Neuronal stem cell (in vitro differentiated cells): ENCODE results near the gene FLVCR1.
"Not testable (repeated sequence)": the region's sequence is repeated elsewhere in the genome, so short reads cannot be mapped to it uniquely, and the experiment has no call there.

Experiments used
- DNase-seq: peaks from one replicate; pipeline ENCODE4 v3.0.0-alpha.2; 2013; ENCODE audit warnings: low spot score
- H2AFZ ChIP-seq: one replicate; pipeline ENCODE4 v1.6.1; 2013; ENCODE audit warnings: mild to moderate bottlenecking, low read length, inconsistent platforms
- H2AK5ac ChIP-seq: 2 replicates; pipeline ENCODE4 v1.6.1; 2013; ENCODE audit warnings: low read depth, mild to moderate bottlenecking, inconsistent platforms, low read length, moderate library complexity, mixed read lengths
- H2BK120ac ChIP-seq: 2 replicates; pipeline ENCODE4 v1.6.1; 2013; ENCODE audit warnings: low read depth, mild to moderate bottlenecking, inconsistent platforms, low read length, moderate library complexity, mixed read lengths
- H2BK12ac ChIP-seq: one replicate; pipeline ENCODE4 v1.6.1; 2013; ENCODE audit warnings: low read length, inconsistent platforms
- H2BK15ac ChIP-seq: 2 replicates; pipeline ENCODE4 v1.6.1; 2013; ENCODE audit warnings: mild to moderate bottlenecking, low read length, inconsistent platforms, mixed read lengths
- H2BK5ac ChIP-seq: one replicate; pipeline ENCODE4 v1.6.1; 2013; ENCODE audit warnings: inconsistent platforms, mild to moderate bottlenecking, low read length, moderate library complexity
- H3K14ac ChIP-seq: one replicate; pipeline ENCODE4 v1.6.1; 2013; ENCODE audit warnings: low read length, inconsistent platforms
- H3K18ac ChIP-seq: 2 replicates; pipeline ENCODE4 v1.6.1; 2013; ENCODE audit warnings: low read length, inconsistent platforms
- H3K23ac ChIP-seq: 2 replicates; pipeline ENCODE4 v1.6.1; 2013; ENCODE audit warnings: low read depth, mild to moderate bottlenecking, mixed read lengths, low read length, inconsistent platforms; ENCODE audit not compliant: poor library complexity
- H3K27ac ChIP-seq: replicated peaks from 3 replicates; pipeline ENCODE4 v1.5.1; 2013; ENCODE audit warnings: low read length, inconsistent platforms
- H3K27me3 ChIP-seq, 3 experiments: 2 replicates each; pipeline ENCODE4 v1.6.1; 2013; ENCODE audit warnings: low read length in 3 of 3, mild to moderate bottlenecking in 2 of 3, inconsistent platforms in 1 of 3, low read depth in 1 of 3, mixed read lengths in 1 of 3, moderate library complexity in 1 of 3; ENCODE audit not compliant: control insufficient read depth in 3 of 3, insufficient read depth in 3 of 3
- H3K36me3 ChIP-seq, 2 donors: replicated peaks in 1 of 2; 2 replicates each; pipeline ENCODE4 v1.6.1; 2013; ENCODE audit warnings: low read length in 2 of 2; ENCODE audit not compliant: control insufficient read depth in 2 of 2, insufficient read depth in 2 of 2
- H3K4ac ChIP-seq: 2 replicates; pipeline ENCODE4 v1.6.1; 2013; ENCODE audit warnings: inconsistent platforms, mild to moderate bottlenecking, low read length, moderate library complexity
- H3K4me1 ChIP-seq, 2 donors: 1 replicate in 1 of 2; 2 replicates in 1 of 2; pipeline ENCODE4 v1.6.1; 2013; ENCODE audit warnings: low read length in 2 of 2, low read depth in 1 of 2; ENCODE audit not compliant: control insufficient read depth in 2 of 2, insufficient read depth in 1 of 2
- H3K4me2 ChIP-seq: one replicate; pipeline ENCODE4 v1.6.1; 2013; ENCODE audit warnings: mild to moderate bottlenecking, low read length, inconsistent platforms; ENCODE audit not compliant: insufficient read depth, poor library complexity, severe bottlenecking
- H3K4me3 ChIP-seq, 2 donors: 2 replicates each; pipeline ENCODE4 v1.5.1; 2013; ENCODE audit warnings: low read length in 2 of 2, mild to moderate bottlenecking in 2 of 2, inconsistent platforms in 1 of 2, moderate library complexity in 1 of 2
- H3K79me1 ChIP-seq: one replicate; pipeline ENCODE4 v1.6.1; 2013; ENCODE audit warnings: low read depth, mild to moderate bottlenecking, inconsistent platforms, low read length, moderate library complexity
- H3K9ac ChIP-seq: one replicate; pipeline ENCODE4 v1.6.1; 2013; ENCODE audit warnings: mild to moderate bottlenecking, low read depth, low read length, inconsistent platforms; ENCODE audit not compliant: poor library complexity
- H3K9me3 ChIP-seq, 2 donors: replicated peaks in 1 of 2; 2 replicates each; pipeline versions ENCODE3 to v1.6.1; 2013; ENCODE audit warnings: low read length in 2 of 2, mild to moderate bottlenecking in 2 of 2, inconsistent platforms in 1 of 2, low read depth in 1 of 2, mixed read lengths in 1 of 2, moderate library complexity in 1 of 2; ENCODE audit not compliant: control insufficient read depth in 2 of 2, insufficient read depth in 1 of 2
- H4K8ac ChIP-seq: one replicate; pipeline ENCODE4 v1.6.1; 2013; ENCODE audit warnings: low read depth, mild to moderate bottlenecking, inconsistent platforms, low read length, moderate library complexity
- H4K91ac ChIP-seq: one replicate; pipeline ENCODE4 v1.6.1; 2013; ENCODE audit warnings: low read length, low read depth, mild to moderate bottlenecking, inconsistent platforms; ENCODE audit not compliant: poor library complexity
- WGBS, 2 donors: extraction: QIAGEN DNeasy Blood & Tissue Kit; methylation state at CpG; one replicate each; pipeline ENCODE4 v1.1.7; 2013; ENCODE audit warnings: missing lambda C conversion rate in 2 of 2, mixed read lengths in 1 of 2; ENCODE audit not compliant: insufficient read length in 2 of 2, insufficient replicate concordance in 1 of 2; ENCODE audit errors: extremely low coverage in 2 of 2; 5-methylcytosine and 5-hydroxymethylcytosine counted together

The FLVCR1 gene

DNA sequence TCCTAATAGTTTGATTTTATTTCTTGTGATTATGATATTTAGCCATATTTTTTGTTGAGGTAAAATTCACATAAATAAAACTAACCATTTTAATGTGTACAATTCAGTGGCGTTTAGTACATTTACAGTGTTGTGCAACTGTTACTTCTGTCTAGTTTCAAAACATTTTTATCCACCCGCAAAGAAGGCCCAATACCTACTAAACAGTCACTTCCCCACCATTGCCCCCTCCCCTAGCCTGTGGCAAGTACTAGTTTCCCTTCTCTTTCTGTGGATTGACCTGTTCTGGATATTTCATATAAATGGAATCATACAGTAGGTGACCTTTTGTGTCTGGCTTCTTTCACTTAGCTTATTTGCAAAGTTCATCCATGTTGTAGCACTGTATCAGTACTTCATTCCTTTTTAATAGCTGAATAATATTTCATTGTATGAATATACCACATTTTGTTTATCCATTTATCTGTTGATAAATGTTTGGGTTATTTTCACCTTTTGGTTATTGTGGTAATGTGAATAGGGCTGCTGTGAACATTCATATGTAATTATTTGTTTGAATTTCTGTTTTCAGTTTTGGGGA lies 4.1 kb downstream of the FLVCR1 start:
- no peak overlapping the region for H3K4me3 ChIP-seq

DNA sequence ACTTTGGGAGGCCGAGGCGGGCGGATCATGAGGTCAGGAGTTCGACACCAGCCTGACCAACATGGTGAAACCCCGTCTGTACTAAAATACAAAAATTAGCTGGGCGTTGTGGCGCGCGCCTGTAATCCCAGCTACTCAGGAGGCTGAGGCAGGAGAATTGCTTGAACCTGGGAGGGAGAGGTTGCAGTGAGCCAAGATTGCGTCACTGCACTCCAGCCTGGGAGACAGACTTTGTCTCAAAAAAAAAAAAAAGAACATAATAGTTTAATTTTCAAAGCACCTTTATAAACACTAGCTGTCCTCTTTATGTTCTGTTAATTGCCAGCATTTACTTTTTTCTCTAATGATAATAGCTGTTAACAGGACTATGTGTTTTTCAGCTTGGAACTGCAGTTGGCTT lies 5.3 kb downstream of the FLVCR1 start:
- not testable (repeated sequence) for H3K27ac ChIP-seq, H3K23ac ChIP-seq, H3K4me1 ChIP-seq, H3K4me2 ChIP-seq, H3K4ac ChIP-seq, H2BK120ac ChIP-seq, DNase-seq, H4K8ac ChIP-seq, H3K14ac ChIP-seq, H3K79me1 ChIP-seq, H3K9ac ChIP-seq, H3K4me3 ChIP-seq, H4K91ac ChIP-seq, H3K27me3 ChIP-seq, H3K9me3 ChIP-seq, H2BK12ac ChIP-seq, H2AK5ac ChIP-seq, H3K18ac ChIP-seq, H2BK15ac ChIP-seq, H2AFZ ChIP-seq, H2BK5ac ChIP-seq
- no CpG with 5 or more reads among the region's 10 CpGs for WGBS, 2 donors
- peaks cover 6 to 67% of the 10 kb centered on the region in 2 donors for H3K36me3 ChIP-seq

More for the DNA sequence above, 4.1 kb downstream of the FLVCR1 start:
- H3K9ac ChIP-seq, result no peak overlapping the region
- DNase-seq, result no peak
- H3K27ac ChIP-seq, result no peak overlapping the region
- no peak overlapping the region for H2AFZ ChIP-seq
- H3K14ac ChIP-seq, result no peak overlapping the region
- H4K91ac ChIP-seq, result no peak overlapping the region
- H3K23ac ChIP-seq, result no peak overlapping the region
- H3K4me2 ChIP-seq, result no peak overlapping the region
- H3K4me1 ChIP-seq, result peaks cover 3 to 7% of the 10 kb centered on the region in 2 donors
- no peaks in the 10 kb centered on the region for H3K27me3 ChIP-seq
- no peak overlapping the region for H2BK5ac ChIP-seq
- WGBS, 2 donors, result no CpG with 5 or more reads among the region's 2 CpGs
- no peak overlapping the region for H2AK5ac ChIP-seq
- H3K36me3 ChIP-seq, result peaks cover 6 to 57% of the 10 kb centered on the region in 2 donors
- H3K4ac ChIP-seq, result no peak overlapping the region
- H2BK120ac ChIP-seq, result no peak overlapping the region
- H3K9me3 ChIP-seq, result peaks cover 0 to 5% of the 10 kb centered on the region in 2 donors
- H3K18ac ChIP-seq, result no peak overlapping the region
- H3K79me1 ChIP-seq, result peaks cover 9% of the 10 kb centered on the region
- no peak overlapping the region for H2BK15ac ChIP-seq
- H2BK12ac ChIP-seq, result no peak overlapping the region
- H4K8ac ChIP-seq, result no peak overlapping the region

DNA sequence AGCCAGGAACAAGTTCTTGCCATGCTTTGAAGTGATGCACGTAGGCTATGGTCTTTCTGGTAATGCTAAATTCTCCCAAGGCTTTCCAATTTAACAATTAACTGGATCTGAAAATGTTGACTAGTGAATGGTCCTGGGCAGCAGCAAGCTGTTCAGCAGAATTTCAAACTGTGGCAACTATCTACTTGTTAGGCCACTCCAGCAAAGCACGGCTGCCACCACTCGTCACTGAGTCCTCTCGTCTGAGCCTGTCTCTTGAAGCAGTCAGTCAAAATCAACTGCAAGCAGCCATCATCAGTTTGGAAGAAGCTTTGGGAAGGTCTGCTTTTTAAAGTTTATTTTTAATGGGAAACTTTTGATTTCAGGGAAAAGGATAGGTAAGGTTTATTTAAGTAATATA lies 6.1 kb downstream of the FLVCR1 start:
- no peak overlapping the region for H3K23ac ChIP-seq
- no peaks in the 10 kb centered on the region for H3K27me3 ChIP-seq
- H2BK5ac ChIP-seq, result no peak overlapping the region
- H2BK12ac ChIP-seq, result no peak overlapping the region
- no peak overlapping the region for H4K91ac ChIP-seq
- H2BK15ac ChIP-seq, result no peak overlapping the region
- no peak for DNase-seq
- no peak overlapping the region for H3K4me2 ChIP-seq
- H3K4me1 ChIP-seq, result peaks cover 0 to 7% of the 10 kb centered on the region in 2 donors
- H3K18ac ChIP-seq, result no peak overlapping the region
- no CpG with 5 or more reads among the region's 4 CpGs for WGBS, 2 donors
- H3K9ac ChIP-seq, result no peak overlapping the region
- H3K27ac ChIP-seq, result no peak overlapping the region
- H4K8ac ChIP-seq, result no peak overlapping the region
- H3K36me3 ChIP-seq, result peaks cover 6 to 76% of the 10 kb centered on the region in 2 donors
- H2AK5ac ChIP-seq, result no peak overlapping the region
- no peak overlapping the region for H2AFZ ChIP-seq
- H3K4me3 ChIP-seq, result no peak overlapping the region
- H2BK120ac ChIP-seq, result no peak overlapping the region
- H3K9me3 ChIP-seq, result peaks cover 0 to 5% of the 10 kb centered on the region in 2 donors
- no peak overlapping the region for H3K4ac ChIP-seq
- H3K14ac ChIP-seq, result no peak overlapping the region
- peaks cover 3% of the 10 kb centered on the region for H3K79me1 ChIP-seq

DNA sequence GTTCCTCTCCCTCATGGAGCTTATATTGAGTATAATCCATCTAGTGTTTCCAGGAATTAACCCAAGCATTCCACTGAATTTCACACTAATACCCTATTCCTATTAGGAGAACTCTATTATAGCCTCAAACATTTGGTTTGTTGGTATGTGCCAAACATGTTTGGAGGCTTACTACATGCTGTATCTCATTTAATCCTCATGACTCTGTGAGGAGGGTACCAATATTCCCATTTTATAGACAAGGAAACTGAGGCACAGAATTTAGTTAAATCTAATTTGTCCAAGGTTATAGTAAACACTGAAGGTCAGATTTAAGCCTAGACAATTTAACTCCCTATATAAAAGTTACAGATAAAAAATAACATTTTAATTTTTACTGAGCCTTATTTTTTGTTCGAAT lies 9.1 kb downstream of the FLVCR1 start:
- Histone ChIP-seq H2AFZ (no peak overlapping the region), H2BK120ac (no peak overlapping the region), H3K9ac (no peak overlapping the region), H3K23ac (no peak overlapping the region), H2AK5ac (no peak overlapping the region), H2BK5ac (no peak overlapping the region), H4K8ac (no peak overlapping the region), H3K14ac (no peak overlapping the region), H3K4me1 (no peaks in the 10 kb centered on the region), H3K27ac (no peak overlapping the region), H3K27me3 (no peaks in the 10 kb centered on the region), H3K18ac (no peak overlapping the region), H3K36me3 (peaks cover 6 to 94% of the 10 kb centered on the region in 2 donors), H2BK12ac (no peak overlapping the region), H3K79me1 (no peaks in the 10 kb centered on the region), H3K4ac (no peak overlapping the region), H4K91ac (no peak overlapping the region), H3K4me2 (no peak overlapping the region), H3K4me3 (no peak overlapping the region), H2BK15ac (no peak overlapping the region), H3K9me3 (peaks cover 0 to 3% of the 10 kb centered on the region in 2 donors)
- WGBS, 2 donors, result no CpG with 5 or more reads among the region's 1 CpG
- no peak for DNase-seq
